ENCODE data around the gene GABBR1. TPM values are rescaled to one million over a fixed set of nuclear protein-coding genes. Genes with fewer than 3 reads are reported as not detected.

Gene GABBR1
- total RNA-seq, 1 experiment from 2014 or later = 36.3 TPM

DNA sequence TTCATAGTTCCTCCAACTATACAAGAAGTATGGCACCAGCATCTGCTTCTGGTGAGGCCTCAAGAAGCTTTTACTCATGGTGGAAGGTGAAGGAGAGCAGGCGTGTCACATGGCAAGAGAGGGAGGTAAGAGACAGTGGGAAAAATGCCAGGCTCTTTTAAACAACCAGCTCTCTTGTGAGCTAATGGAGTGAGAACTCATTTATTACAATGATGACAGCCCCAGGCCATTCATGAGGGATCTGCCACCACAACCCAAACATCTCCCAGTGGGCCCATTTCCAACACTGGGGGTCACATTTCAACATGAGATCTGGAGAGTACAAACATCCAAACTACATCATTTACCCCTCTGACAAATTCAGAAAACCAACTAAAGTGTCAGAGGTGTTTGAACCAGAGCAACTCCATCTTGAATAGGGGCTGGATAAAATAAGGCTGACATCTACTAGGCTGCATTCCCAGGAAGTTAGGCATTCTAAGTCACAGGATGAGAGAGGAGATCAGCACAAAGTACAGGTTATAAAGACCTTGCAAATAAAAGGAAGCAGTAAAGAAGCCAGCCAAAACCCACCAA is 71.3 kb downstream of the GABBR1 start:
- Histone ChIP-seq H3F3A (ENCODE audit: insufficient read depth, low read depth) (no peaks in the 10 kb centered on the region), H3K27me3 (ENCODE audit: insufficient read depth, low read depth) (peaks cover 23% of the 10 kb centered on the region), H3K4me2 (no peak overlapping the region), H3K79me2 (ENCODE audit: low read depth) (no peaks in the 10 kb centered on the region), H3K9me3 (ENCODE audit: insufficient read depth, low read depth) (no peaks in the 10 kb centered on the region), H3K27ac (no peak overlapping the region), H3K4me1 (replicated peaks; ENCODE audit: insufficient read depth) (no peaks in the 10 kb centered on the region), H3K9me2 (ENCODE audit: insufficient read depth) (no peaks in the 10 kb centered on the region), H4K20me1 (ENCODE audit: insufficient read depth) (no peaks in the 10 kb centered on the region), H2AFZ (no peak overlapping the region), H3K4me3 (no peak overlapping the region), H3K36me3 (ENCODE audit: low read depth) (no peaks in the 10 kb centered on the region)
- intact Hi-C loops (cut with micrococcal nuclease; ENCODE audit: unreplicated experiment) = no loop called here
- TF ChIP-seq EZH2 (IDR thresholded peaks at IDR 0.05; ENCODE audit: low read depth) = no peak
- TF ChIP-seq, protein P1, sequence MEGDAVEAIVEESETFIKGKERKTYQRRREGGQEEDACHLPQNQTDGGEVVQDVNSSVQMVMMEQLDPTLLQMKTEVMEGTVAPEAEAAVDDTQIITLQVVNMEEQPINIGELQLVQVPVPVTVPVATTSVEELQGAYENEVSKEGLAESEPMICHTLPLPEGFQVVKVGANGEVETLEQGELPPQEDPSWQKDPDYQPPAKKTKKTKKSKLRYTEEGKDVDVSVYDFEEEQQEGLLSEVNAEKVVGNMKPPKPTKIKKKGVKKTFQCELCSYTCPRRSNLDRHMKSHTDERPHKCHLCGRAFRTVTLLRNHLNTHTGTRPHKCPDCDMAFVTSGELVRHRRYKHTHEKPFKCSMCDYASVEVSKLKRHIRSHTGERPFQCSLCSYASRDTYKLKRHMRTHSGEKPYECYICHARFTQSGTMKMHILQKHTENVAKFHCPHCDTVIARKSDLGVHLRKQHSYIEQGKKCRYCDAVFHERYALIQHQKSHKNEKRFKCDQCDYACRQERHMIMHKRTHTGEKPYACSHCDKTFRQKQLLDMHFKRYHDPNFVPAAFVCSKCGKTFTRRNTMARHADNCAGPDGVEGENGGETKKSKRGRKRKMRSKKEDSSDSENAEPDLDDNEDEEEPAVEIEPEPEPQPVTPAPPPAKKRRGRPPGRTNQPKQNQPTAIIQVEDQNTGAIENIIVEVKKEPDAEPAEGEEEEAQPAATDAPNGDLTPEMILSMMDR (conservative IDR thresholded peaks at IDR 0.05) = no peak
- CTCF ChIA-PET = no interaction called here
- POLR2A ChIA-PET (ENCODE audit: unreplicated experiment) = no interaction called here
- DNase-seq = no peak
- no TSS peak for BruUV-seq (replicated peaks)

DNA sequence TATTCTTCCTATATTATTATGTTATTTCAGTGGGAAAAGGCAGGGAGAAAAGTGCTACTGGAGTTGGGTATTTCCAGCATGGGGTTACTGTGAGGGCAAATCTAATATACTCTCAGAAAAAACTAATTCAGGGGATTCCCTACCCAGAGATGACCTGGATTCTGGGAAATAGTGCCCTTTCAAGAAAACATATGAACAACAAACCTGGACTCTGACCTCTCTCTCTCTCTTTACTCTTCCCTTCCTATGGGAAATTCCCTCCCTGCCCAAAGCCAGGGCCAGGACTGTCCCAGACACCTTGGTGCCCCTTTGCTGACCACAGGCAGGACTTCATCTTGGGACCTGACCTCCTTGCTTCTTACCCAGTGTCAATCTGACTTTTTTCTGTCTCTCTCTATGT is 71.9 kb downstream of the GABBR1 start:
- H3K79me2 ChIP-seq (ENCODE audit: low read depth) = no peaks in the 10 kb centered on the region
- no peaks in the 10 kb centered on the region; the same call in 1 of the 2 replicates for H3K9me3 ChIP-seq (ENCODE audit: insufficient read depth, low read depth)
- no peak overlapping the region for H2AFZ ChIP-seq
- POLR2A ChIA-PET (ENCODE audit: unreplicated experiment) = no interaction called here
- H3F3A ChIP-seq (ENCODE audit: insufficient read depth, low read depth) = no peaks in the 10 kb centered on the region
- H3K36me3 ChIP-seq (ENCODE audit: low read depth) = no peaks in the 10 kb centered on the region
- no peak for DNase-seq
- H3K4me2 ChIP-seq = no peak overlapping the region
- BruUV-seq (replicated peaks) = no TSS peak
- H3K27ac ChIP-seq = no peak overlapping the region
- TF ChIP-seq, protein P1 (conservative IDR thresholded peaks at IDR 0.05) = no peak
- TF ChIP-seq EZH2 (IDR thresholded peaks at IDR 0.05; ENCODE audit: low read depth) = no peak
- no peaks in the 10 kb centered on the region for H4K20me1 ChIP-seq (ENCODE audit: insufficient read depth)
- peaks cover 22% of the 10 kb centered on the region for H3K27me3 ChIP-seq (ENCODE audit: insufficient read depth, low read depth)
- CTCF ChIA-PET = no interaction called here
- H3K4me3 ChIP-seq = no peak overlapping the region
- intact Hi-C loops (cut with micrococcal nuclease; ENCODE audit: unreplicated experiment) = no loop called here
- no peaks in the 10 kb centered on the region for H3K4me1 ChIP-seq (replicated peaks; ENCODE audit: insufficient read depth)
- no peaks in the 10 kb centered on the region for H3K9me2 ChIP-seq (ENCODE audit: insufficient read depth)

DNA sequence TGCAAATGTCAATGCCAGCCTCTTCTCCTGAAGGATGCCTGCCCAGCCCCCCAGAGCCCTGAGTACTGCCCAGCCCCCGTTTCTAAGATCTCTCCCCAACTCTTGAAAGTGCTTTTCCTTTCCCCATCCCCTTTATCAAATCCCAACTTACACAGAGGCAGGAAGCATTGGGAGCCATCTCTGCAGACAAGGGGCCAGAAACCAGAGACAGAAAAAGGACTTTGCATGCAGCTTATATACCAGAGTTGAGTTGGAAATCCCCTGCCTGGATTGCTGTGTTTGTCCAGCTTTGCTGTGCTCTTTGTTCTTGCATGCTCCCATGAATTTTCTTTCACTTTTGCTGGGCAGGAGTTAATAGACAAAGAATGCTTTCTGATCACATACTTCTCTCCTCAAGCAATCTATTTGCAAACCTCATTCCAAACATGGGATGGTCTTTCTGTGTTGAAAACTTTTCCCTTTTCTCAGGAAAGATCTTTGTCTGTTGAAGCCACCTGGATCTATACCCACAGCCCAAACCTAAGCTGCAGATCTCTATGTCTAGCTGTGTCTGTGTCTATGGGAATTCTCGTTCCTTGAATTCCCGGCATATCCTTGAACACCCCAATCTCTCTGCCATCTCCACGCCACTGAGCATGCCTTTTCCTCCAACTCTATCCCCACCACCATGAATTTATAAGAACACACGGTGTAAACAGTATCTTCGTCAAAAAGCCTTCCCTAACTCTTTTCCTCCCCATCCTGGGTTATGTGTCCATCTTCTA is 73.3 kb downstream of the GABBR1 start, which contains the start of gene UBD:
TSS of gene UBD (minus strand) at position 209 of the 764 bp plus-strand sequence. CDS start at position 178, 31 bp downstream.
- Histone ChIP-seq H4K20me1 (ENCODE audit: insufficient read depth) (no peaks in the 10 kb centered on the region), H2AFZ (no peak within 1 kb of the TSS), H3F3A (ENCODE audit: insufficient read depth, low read depth) (no peaks in the 10 kb centered on the region), H3K4me3 (no peak within 1 kb of the TSS), H3K9me3 (ENCODE audit: insufficient read depth, low read depth) (no peaks in the 10 kb centered on the region; the same call in 1 of the 2 replicates), H3K27ac (no peak within 1 kb of the TSS), H3K36me3 (ENCODE audit: low read depth) (no peaks in the 10 kb centered on the region), H3K4me2 (no peak within 1 kb of the TSS), H3K79me2 (ENCODE audit: low read depth) (no peaks in the 10 kb centered on the region), H3K27me3 (ENCODE audit: insufficient read depth, low read depth) (peaks cover 26% of the 10 kb centered on the region), H3K9me2 (ENCODE audit: insufficient read depth) (no peaks in the 10 kb centered on the region), H3K4me1 (replicated peaks; ENCODE audit: insufficient read depth) (no peaks in the 10 kb centered on the region)
- TF ChIP-seq, protein P1 (conservative IDR thresholded peaks at IDR 0.05) = no peak
- TF ChIP-seq EZH2 (IDR thresholded peaks at IDR 0.05; ENCODE audit: low read depth) = no peak
- BruUV-seq (replicated peaks) = no TSS peak
- intact Hi-C loops (cut with micrococcal nuclease; ENCODE audit: unreplicated experiment) = no loop called here
- ChIA-PET POLR2A (ENCODE audit: unreplicated experiment) (no interaction called here), CTCF (no interaction called here)
- DNase-seq = no peak
